Putamen (tissue), 1 donor: ENCODE data around the gene INMT.

Source experiments
- DNase-seq: peaks from one replicate; pipeline ENCODE4 v3.0.0-alpha.2; 2016; ENCODE audit warnings: low spot score

Gene INMT

DNA sequence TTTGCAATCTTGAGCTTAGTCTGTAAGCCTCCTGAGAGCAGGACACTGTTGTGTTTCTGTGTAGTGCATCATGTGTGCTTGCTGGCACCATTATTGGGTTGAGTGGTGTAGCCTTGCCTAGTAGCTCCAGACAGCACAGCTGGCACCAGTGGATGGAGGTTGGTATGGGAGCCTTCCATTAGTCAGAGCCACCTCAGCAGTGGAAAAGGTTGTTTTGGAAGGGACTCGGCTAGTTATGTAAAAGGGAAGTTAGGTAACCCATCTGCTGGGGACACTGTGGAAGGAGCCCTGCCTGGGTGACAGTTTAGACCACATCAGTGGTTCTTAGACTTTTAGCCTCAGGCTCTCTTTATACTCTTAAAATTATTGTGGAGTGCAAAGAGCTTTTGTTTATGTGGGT lies 35.6 kb downstream of the INMT start:
- DNase-seq = no peak

DNA sequence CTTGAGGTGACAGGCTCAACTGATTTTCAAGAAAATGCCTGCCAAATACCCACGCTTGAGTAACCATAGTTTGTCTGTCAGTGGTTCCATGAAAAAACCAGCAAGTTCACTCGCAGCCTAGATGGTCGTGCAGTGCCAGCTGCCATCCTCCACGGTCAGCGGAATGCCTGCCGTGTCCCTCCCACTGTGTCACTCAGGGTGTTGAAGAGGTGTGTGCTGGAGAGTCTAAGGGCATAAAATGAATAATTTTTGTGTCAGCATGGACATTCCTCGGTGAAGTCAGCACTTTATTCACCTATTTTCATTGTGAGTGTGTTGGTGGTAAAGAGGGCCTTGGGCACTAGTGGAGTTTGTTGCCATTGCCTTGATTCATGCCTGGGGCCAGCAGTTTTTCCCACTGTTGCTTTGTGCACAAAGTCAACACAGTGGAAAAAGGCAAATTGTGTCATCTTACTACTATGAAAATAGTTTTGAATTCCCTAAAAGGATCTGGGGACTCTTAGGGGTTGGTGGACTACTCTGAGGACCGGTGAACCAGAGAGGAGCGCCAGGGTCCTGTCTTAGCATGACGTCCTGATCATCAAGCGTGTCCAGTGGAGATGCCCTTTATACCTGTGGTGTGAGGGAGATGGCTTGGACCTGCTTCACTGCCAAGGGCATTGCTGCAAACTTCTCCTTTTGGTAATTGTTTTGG lies 36.9 kb downstream of the INMT start:
- no peak for DNase-seq

DNA sequence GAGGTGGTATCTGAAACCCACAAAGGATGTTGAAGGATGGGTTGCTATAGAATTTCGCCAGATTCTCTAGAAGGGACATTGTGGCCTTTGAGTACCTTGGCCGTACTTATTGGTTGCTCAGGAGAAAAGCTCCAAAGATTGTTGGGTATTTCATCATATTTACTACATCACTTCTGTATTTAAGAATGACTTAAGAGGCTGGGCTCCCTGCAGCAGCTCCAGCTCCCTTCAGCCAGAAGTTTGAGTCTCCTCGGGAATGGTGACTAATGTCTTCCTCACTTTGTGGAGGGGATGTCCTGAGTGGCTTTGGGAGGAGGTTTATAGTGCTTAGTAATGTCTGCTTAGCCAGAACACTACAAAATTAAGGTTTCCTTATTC lies 37.4 kb downstream of the INMT start:
- no peak for DNase-seq

DNA sequence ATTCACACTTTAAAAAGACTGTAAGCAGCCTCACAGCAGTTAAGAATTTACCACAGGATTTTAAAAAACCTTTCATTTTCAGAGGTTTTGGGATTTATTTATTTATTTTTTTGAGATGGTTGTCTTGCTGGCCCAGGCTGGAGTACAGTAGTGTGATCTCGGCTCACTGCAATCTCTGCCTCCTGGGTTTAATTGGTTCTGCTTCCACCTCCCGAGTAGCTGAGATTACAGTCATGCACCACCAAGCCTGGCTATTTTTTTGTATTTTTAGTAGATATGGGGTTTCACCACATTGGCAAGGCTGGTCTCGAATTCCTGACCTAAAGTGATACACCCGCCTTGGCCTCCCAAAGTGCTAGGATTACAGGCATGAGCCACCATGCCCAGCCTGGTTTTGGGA lies 38.4 kb downstream of the INMT start:
- DNase-seq = no peak

DNA sequence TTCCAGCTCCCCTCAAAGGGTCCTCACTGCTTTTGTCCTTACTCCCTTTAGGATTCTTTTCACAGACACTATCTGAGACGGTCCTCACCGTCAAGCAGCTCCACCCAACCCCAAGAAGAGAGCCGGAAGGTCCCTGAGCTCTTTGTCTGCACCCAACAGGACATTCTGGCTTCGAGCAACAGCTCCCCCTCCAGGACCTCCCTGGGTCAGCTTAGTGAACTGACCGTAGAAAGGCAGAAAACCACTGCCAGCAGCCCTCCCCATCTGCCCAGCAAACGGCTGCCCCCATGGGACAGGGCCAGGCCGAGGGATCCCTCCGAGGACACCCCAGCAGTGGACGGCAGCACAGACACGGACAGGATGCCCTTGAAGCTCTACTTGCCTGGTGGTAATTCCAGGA lies 39.2 kb downstream of the INMT start:
- no peak for DNase-seq

DNA sequence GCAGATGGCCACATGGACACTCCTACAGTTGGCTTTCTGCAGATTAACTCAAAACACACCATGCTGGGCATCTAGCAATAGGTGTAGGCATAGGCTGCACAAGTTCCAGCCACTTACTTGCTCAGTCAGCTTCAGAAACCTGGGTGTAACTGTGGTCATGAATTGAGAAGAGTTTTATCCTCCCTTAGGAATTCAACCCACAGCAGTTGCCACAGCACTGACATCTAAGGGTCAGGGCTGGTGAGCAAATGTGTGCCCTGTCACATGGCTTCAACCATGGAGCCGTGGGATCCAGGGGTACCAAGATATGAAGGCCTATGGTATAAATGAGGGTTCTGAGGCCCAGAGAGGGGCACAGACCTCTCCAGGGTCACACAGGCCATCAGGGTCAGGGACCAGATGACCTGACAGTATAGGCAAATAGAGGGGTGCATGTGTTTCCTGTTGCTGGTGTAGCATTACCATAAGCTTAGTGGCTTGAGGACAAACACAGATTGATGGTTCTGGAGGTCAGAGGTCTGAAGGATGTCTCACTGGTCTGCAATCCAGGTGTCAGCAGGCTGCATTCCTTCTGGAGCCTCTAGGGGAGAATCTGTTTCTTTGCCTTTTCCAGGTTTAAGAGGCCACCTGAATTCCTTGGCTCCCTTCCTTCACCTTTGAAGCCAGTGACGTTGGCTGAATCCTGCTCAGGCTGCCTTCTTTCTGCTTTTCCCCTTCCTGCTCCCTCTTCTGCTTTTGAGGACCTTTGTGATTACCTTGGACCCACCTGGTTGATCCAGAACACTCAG lies 43.4 kb downstream of the INMT start:
- no peak for DNase-seq

DNA sequence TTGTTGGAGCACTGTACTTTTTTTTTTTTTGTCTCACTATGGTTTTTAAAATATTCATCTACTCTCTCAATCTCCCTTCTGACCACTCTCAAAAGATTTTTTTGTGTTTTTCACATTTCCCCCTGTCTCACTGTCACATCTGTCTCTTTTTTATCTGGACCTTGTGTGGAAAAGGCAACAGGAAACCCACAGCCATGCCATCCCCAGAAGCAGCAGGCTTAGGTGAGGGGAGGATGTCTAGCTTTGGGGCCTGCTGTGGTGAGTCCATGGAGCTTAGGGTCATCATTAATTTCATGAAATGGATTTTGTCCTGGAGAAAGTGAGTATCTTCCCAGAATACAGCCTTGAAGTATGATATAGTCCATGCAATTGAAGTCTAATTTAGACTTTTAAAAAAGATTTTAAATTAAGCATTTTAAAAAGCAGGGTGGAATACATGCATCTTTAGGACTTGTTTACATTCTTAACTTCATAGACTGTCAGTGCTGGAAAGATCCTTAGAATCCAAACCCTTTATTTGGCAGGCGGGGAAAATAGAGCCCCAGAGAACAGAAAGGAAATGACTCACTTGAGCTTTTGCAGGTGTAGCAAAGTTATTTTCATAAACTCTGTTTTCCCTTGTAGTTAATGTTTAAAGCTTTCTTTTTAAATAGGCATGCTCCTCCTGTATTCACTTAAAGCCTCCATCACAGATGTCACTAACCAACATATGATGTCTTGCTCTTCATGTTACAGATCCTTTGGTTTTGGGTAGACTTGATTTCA lies 44.4 kb downstream of the INMT start:
- no peak for DNase-seq

DNA sequence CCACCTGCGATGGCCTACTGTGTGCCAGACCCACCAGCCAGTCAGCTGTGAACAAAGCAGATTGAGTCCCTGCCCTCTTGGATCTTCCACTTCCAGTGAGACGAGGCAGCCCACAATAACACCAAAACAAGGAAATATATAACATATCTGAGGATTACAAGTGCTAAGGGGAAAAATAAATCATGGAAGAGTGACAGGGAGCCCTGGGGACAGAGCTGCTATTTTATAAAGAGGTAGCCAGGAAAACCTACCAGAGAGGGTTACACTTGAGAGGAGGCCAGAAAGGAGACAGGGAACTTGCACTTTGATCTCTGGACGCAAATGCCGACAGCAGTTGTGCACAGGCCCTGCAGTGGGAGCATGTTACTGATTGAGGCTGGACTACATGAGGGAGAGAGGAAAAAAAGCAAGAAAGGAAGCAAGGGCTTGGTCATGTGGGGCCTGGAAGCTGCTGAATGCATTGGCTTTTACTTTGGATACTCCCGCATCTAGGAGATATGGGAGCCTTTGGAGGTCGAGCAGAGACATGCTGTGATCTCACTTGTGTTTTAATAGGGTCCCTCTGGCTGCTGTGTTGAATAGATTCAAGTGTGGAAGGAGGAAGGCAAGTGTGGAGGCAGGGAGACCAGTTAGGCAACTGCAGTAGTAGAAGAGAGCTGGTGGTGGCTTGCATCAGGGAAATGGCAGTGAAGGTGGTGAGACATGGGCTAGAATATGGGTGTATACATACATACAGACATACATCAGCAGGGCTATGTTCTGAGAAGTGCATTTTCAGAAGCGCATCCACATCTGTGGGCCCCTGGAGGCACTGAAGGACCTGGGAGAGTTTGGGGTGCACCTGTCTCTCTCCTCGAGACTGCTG lies 45.5 kb downstream of the INMT start:
- no peak for DNase-seq

DNA sequence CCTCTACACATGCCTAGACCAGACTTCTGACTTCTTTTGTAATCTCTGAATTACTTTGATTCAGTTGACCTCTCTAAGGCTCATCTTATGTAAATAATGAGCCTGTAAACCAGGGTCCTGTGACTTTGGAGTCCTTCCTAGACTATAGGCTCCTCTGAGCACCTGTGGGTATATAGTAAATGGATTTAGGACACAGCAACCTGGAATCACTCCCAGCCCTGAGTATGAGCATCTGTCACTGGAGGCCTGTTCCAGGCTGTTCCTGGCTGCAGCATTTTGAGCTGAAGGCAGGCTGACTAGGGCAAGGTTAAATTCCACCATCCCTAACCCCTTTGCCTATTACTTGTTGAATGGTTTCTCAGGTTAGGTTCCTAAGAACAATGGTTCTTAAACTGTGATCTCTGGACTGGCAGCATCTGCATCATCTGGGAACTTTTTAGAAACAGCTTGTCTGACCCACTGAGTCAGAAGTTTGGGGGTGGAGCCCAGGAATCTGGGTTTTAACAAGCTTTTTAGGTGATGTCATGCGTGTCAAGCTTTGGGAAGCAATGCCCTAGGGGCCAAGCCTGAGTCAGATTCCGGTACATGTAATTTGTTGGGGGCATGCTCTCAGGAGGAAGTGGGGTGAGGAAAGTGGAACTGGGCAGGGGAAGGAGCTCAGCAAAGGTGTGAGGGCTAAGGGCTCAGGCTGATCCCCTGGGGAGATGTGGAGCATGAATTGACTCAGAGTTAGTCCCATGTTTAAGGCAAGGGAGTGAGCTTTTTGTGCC lies 47.5 kb downstream of the INMT start:
- no peak for DNase-seq

DNA sequence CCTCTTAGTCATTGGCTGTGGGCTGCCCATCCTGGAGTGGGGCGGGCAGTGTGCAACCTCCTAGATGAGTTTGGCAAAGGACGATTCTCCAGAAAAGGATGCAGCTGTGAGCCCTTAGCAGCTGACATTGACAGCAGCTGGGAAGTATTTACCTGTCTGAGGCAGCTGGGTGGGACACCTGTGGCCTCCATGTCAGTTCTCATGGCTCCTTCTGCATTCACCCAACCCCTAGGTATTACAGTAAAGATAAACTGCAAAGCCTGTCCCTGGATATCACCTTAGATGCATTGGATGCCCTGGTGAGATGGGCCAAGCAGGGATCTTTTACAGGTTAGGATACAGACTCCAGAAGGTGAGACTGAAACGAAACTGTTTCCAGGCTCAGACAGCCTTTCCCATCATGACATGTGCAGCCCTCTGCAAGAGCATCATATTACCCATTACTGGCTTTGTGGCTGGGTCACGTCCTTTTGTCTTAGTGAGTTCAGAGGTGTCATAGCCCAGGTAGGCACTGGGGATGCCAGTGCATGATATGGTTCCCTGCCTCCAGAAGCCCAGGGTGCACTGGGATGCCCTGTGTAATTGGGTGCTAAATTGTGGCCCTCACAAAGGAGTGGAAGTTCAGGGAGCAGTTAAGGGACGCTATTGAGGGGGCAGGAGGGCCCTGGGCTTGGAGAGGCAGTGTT lies 48.2 kb downstream of the INMT start:
- no peak for DNase-seq

DNA sequence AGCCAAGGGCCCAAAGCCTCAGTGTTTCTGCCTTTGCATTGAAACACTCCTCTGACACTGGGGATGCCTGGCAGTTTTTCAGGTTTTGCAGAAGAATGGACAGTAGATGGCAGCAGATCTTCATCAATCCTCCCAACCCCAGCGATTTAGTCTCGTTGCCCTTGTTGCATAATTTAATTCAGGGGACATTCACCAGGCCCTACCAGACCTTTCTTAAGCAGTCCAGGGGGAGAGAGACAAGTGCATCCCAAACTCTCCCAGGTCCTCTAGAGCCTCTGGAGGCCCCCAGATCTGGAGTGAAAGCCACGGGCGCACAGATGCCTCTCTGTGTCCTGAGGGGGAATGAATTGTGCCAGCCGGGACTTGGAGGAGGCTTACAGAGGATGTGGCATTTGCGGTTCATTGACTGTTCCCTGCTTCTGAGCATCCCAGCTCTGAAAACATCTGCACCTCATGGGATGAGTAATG lies 48.9 kb downstream of the INMT start:
- DNase-seq = peak; percentile 74

DNA sequence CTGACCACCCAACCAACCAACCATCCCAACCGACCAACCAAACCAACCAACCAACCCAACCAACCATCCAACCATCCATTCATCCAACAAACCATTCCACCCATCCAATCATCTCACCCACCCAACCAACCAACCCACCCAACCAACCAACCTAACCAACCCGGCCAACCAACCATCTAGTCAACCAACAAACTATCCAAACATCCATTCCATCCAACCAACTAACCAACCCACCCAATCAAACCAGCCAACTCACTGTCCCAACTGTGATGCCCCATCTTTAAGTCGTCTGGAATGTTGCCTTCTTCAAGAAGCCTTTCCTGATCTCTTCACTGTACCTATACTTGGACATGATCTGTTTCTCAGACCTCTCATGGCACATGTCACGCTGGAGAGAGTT lies 50.9 kb downstream of the INMT start:
- no peak for DNase-seq

DNA sequence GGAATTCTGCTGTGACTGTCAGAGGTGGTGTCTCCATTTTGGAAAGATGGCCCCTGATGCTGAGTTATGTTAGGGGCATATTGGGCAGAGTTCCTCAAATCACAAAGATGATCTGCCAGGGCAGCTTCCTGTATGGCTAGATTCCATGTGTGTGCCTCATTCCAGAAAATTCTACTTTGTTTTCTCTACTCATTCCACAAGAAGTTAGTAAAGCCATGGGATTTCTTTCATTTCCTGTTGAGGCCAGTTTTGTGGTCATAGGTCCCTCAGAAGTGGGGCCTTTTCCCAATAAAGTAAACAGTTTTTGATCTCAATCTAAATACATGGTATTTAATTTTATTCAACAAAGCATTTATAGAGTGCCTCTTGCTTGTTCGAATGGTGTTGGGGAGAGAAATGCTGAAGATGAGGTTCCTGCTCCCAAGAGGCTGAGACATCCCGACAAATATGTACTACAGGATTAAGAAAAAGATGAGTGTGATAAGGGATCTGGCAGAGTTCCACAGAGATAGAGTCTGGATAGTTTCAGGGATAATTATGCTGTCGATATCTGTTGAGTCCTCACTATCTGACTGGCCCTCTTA lies 52.2 kb downstream of the INMT start:
- DNase-seq = no peak

DNA sequence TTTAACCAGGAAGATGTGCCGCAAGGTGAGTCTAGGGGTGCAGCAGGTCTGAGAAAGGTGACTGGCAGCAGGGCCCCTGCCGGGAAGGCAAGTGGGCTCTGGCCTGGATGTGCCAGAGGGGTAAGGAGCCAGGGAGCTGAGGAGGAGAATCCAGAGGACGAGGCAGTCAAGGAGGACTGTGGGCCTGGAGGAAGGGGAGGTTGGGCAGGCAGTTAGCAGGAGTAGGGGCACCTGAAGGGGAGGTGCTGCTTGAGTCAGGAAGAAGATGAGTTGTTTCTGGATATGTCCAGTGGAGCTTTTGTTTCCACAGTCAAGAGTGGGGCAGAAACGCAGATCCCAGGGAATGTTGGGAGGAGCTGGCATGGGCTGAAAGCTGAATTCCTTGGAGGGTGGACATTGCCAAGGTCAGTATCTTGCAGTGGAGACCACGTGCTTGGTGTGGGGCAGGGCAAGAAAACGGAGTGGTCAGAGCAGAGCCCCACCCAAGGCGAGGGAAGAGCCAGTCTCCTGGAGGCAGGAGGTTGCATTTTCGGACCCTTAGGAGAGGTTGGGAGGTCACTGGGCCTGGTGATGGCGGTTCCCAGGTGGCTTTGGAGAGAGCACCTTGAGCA lies 53.3 kb downstream of the INMT start:
- no peak for DNase-seq

DNA sequence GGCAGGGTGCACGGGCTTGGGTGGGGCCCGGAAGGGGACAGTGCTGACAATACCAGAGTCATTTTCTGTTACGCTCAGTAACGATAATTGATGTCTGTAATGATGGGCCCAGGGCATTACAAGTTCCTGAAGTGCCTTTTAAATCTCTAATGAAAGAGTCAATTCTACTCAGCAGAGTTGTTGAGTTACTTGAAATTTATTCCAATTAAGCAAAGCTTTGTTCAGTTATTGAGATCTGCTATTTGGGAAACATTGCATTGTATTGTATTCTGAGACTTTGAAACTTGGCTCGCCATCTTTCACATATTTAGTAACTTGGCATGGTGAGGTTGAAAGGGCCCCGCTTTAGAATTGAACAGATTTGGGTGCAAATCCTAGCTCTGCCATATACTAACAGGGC lies 54.0 kb downstream of the INMT start:
- no peak for DNase-seq
